AG04449 (cell line): Measurements from ENCODE around the gene MTHFS.

Source experiments
- CTCF ChIA-PET: fragments of 350-600 bp; formaldehyde crosslinking; extraction: SDS; loops from one replicate; lab custom pipeline; 2021; ENCODE audit warnings: antibody characterized with exemption; lab: Yijun Ruan, JAX
- POLR2A ChIA-PET: fragments of 400-600, 350-600 bp; formaldehyde crosslinking; extraction: SDS; loops from one replicate; lab custom pipeline; 2020; ENCODE audit warnings: antibody characterized with exemption, inconsistent platforms; lab: Yijun Ruan, JAX
- DNase-seq: peaks from one replicate; pipeline ENCODE4 v3.0.0-alpha.2; 2010; ENCODE audit warnings: low read depth, low spot score
- H3K4me3 ChIP-seq: 2 replicates; pipeline ENCODE4 v1.5.1; 2011; ENCODE audit warnings: low read depth, mild to moderate bottlenecking, control low read depth, low read length
- CTCF ChIP-seq: IDR thresholded peaks from one replicate; pipeline ENCODE4 v1.5.1; 2011; ENCODE audit warnings: mild to moderate bottlenecking, moderate library complexity, low read length, control low read depth, inconsistent platforms; ENCODE audit not compliant: insufficient read depth; ENCODE audit errors: missing control alignments

The MTHFS gene

GRCh38 chr15:79897701-79898113, 893 bp upstream of the MTHFS start:
- TF ChIP-seq CTCF = no peak
- POLR2A ChIA-PET = interaction anchor here (1.2 kb wide), 1 partner anchor 25 kb away, joined by 3 read pairs; no protein-coding TSS in a partner anchor
- CTCF ChIA-PET = interaction anchor here (1.1 to 3.6 kb wide), 8 partner anchors 9 to 558 kb away, joined by 3 to 11 read pairs (median 5); no protein-coding TSS in a partner anchor
- DNase-seq = no peak
- H3K4me3 ChIP-seq = peak overlapping the region; percentile 78

GRCh38 chr15:79897380-79897678, 515 bp upstream of the MTHFS start:
- no peak for DNase-seq
- CTCF ChIA-PET = interaction anchor here (1.1 to 3.6 kb wide), 10 partner anchors 9 to 557 kb away, joined by 3 to 17 read pairs (median 5); no protein-coding TSS in a partner anchor
- TF ChIP-seq CTCF = no peak
- H3K4me3 ChIP-seq = peak overlapping the region; percentile 78
- POLR2A ChIA-PET = interaction anchor here (1.2 kb wide), 1 partner anchor 26 kb away, joined by 3 read pairs; no protein-coding TSS in a partner anchor

- TF ChIP-seq CTCF = no peak
- CTCF ChIA-PET = interaction anchor here (0.9 to 3.6 kb wide), 11 partner anchors 10 to 515 kb away, joined by 3 to 26 read pairs (median 4); no protein-coding TSS in a partner anchor
Observed at GRCh38 chr15:79896131-79896633, 632 bp downstream of the MTHFS start.

GRCh38 chr15:79887054-79887930, 9.5 kb downstream of the MTHFS start:
- POLR2A ChIA-PET = no interaction called here
- no peak for DNase-seq
- TF ChIP-seq CTCF = no peak
- CTCF ChIA-PET = interaction anchor here (0.8 to 4.0 kb wide), 5 partner anchors 8 to 506 kb away, joined by 3 to 26 read pairs (median 5); no protein-coding TSS in a partner anchor
- H3K4me3 ChIP-seq = no peak overlapping the region

More at GRCh38 chr15:79896131-79896633, 632 bp downstream of the MTHFS start:
- POLR2A ChIA-PET = no interaction called here
- no peak for DNase-seq
- H3K4me3 ChIP-seq = peak overlapping the region; percentile 78

- POLR2A ChIA-PET = no interaction called here
- DNase-seq = no peak
Observed at GRCh38 chr15:79886124-79886523, 10.7 kb downstream of the MTHFS start.

More at GRCh38 chr15:79886124-79886523, 10.7 kb downstream of the MTHFS start:
- CTCF ChIA-PET = interaction anchor here (0.7 to 4.0 kb wide), 6 partner anchors 9 to 546 kb away, joined by 3 to 26 read pairs (median 6); no protein-coding TSS in a partner anchor
- TF ChIP-seq CTCF = no peak
- H3K4me3 ChIP-seq = no peak overlapping the region
